Chondrocyte (in vitro differentiated cells): Measurements from ENCODE around the gene TNFAIP3. TPM values are rescaled to one million over a fixed set of nuclear protein-coding genes. Genes with fewer than 3 reads are reported as not detected.
"Not testable (repeated sequence)": the region's sequence is repeated elsewhere in the genome, so short reads cannot be mapped to it uniquely, and the experiment has no call there.

Experiments used
- DNase-seq: peaks from one replicate; pipeline ENCODE4 v3.0.0; 2021; ENCODE audit warnings: mixed read lengths, low spot score
- H3K27ac Mint-ChIP-seq: one replicate; pipeline ENCODE4 v1.8.0; 2021; ENCODE audit warnings: mild to moderate bottlenecking, moderate library complexity, mixed read lengths; ENCODE audit not compliant: unreplicated experiment
- H3K27me3 Mint-ChIP-seq: 2 replicates; pipeline ENCODE4 v1.8.0; 2021; ENCODE audit warnings: low read depth, mixed read lengths
- H3K36me3 Mint-ChIP-seq: 2 replicates; pipeline ENCODE4 v1.8.0; 2021; ENCODE audit warnings: low read depth, mixed read lengths
- H3K4me1 Mint-ChIP-seq: 2 replicates; pipeline ENCODE4 v1.8.0; 2021; ENCODE audit warnings: low read depth, mild to moderate bottlenecking, mixed read lengths
- H3K4me3 Mint-ChIP-seq: one replicate; pipeline ENCODE4 v1.8.0; 2021; ENCODE audit warnings: mild to moderate bottlenecking, moderate library complexity, mixed read lengths; ENCODE audit not compliant: unreplicated experiment
- H3K9me3 Mint-ChIP-seq: 2 replicates; pipeline ENCODE4 v1.8.0; 2021; ENCODE audit warnings: low read depth, mixed read lengths
- total RNA-seq: library from RNA; stranded (reverse); gene quantifications from 3 replicates; pipeline ENCODE4 v1.2.1, GENCODE V29; 2021
- TF ChIP-seq, protein P1 (sequence below): fragments of 200-600 bp; sonication (generic); IDR thresholded peaks from 2 replicates; pipeline ENCODE4 v1.5.0; 2021; ENCODE audit warnings: antibody characterized with exemption, mild to moderate bottlenecking, moderate library complexity

TNFAIP3 gene
- total RNA-seq, 1 donor from 2014 or later: 7.2 TPM

DNA sequence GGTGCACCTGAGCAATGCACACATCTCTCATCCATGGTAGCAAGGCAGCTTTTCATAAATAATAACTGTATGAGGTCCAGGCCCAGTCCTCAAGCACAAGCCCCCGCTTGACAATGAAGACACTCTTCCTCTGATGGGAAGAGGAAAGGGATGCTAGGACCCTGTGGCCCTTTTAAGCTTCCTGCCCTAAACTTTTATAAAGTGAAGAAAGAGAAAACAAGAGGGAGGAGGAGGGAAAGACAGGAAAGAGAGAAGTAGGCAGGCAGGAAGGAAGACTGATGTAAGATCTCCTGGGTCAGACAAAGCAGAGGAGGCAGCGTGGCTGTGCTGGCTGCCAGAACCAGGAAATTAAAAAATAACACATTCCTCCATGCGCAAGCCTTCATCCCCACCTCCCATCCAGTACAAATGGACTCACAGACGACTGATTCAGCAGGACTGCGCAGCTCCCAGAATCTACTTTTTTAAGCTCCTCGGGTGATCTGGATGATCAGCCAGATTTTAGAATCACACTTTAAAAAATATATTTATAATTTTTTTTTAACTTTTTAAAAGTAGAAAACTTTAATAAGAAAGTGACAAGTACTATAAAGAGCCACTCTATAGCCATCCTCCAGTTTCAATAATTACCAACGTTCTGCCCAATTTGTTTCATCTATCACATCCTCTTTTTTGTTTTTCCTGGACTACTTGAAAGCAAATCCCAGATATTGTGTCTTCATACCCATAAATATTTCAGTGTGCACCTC lies 16.5 kb downstream of the TNFAIP3 start:
- peaks cover 19% of the 10 kb centered on the region for H3K9me3 Mint-ChIP-seq
- no peak overlapping the region for H3K4me3 Mint-ChIP-seq
- peaks cover 15% of the 10 kb centered on the region for H3K36me3 Mint-ChIP-seq
- no peak for DNase-seq
- H3K27me3 Mint-ChIP-seq: no peaks in the 10 kb centered on the region
- H3K27ac Mint-ChIP-seq: peak overlapping the region; percentile 92
- TF ChIP-seq, protein P1, sequence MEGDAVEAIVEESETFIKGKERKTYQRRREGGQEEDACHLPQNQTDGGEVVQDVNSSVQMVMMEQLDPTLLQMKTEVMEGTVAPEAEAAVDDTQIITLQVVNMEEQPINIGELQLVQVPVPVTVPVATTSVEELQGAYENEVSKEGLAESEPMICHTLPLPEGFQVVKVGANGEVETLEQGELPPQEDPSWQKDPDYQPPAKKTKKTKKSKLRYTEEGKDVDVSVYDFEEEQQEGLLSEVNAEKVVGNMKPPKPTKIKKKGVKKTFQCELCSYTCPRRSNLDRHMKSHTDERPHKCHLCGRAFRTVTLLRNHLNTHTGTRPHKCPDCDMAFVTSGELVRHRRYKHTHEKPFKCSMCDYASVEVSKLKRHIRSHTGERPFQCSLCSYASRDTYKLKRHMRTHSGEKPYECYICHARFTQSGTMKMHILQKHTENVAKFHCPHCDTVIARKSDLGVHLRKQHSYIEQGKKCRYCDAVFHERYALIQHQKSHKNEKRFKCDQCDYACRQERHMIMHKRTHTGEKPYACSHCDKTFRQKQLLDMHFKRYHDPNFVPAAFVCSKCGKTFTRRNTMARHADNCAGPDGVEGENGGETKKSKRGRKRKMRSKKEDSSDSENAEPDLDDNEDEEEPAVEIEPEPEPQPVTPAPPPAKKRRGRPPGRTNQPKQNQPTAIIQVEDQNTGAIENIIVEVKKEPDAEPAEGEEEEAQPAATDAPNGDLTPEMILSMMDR: no peak
- H3K4me1 Mint-ChIP-seq: peaks cover 19% of the 10 kb centered on the region

DNA sequence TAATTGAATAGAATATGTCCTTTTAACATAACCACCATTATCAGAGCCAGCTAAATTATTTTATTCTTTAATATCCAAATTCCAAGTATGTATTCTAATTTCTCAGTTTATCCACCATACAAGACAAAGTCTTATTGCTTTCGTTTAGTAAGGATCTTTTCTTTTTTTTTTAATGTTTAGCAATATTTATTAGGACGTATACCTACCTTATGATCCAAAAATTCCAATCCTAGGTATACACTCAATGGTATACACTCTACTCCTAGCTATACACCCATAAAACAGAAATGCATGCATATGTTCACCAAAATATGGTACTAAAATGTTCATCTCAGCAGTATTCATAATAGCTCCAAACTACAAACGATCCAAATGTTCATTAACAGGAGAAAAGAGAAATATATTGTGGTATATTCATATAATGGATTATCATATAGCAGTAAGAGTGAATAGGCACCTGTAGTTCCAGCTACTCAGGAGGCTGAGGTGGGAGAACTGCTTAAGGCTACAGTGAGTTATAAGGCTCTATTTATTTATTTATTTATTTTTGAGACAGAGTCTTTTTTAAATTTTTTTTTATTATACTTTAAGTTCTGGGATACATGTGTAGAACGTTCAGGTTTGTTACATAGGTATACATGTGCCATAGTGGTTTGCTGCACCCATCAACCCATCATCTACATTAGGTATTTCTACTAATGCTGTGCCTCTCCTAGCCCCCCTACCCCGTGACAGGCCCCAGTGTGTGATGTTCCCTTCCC lies 17.3 kb downstream of the TNFAIP3 start:
- TF ChIP-seq, protein P1: no peak
- Mint-ChIP-seq H3K4me1 (peaks cover 19% of the 10 kb centered on the region), H3K4me3 (no peak overlapping the region), H3K27ac (no peak overlapping the region), H3K27me3 (no peaks in the 10 kb centered on the region), H3K9me3 (peaks cover 25% of the 10 kb centered on the region), H3K36me3 (peaks cover 13% of the 10 kb centered on the region)
- no peak for DNase-seq

DNA sequence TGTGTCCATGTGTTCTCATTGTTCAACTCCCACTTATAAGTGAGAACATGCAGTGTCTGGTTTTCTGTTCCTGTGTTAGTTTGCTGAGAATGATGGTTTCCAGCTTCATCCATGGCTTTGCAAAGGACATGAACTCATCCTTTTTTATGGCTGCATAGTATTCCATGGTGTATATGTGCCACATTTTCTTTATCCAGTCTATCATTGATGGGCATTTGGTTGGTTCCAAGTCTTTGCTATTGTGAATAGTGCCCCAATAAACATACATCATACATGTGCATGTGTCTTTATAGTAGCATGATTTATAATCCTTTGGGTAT lies 17.8 kb downstream of the TNFAIP3 start:
- Mint-ChIP-seq H3K4me1 (peaks cover 19% of the 10 kb centered on the region), H3K36me3 (peaks cover 12% of the 10 kb centered on the region), H3K9me3 (peaks cover 28% of the 10 kb centered on the region)
- H3K27me3 Mint-ChIP-seq, H3K4me3 Mint-ChIP-seq, H3K27ac Mint-ChIP-seq, DNase-seq: not testable (repeated sequence)

DNA sequence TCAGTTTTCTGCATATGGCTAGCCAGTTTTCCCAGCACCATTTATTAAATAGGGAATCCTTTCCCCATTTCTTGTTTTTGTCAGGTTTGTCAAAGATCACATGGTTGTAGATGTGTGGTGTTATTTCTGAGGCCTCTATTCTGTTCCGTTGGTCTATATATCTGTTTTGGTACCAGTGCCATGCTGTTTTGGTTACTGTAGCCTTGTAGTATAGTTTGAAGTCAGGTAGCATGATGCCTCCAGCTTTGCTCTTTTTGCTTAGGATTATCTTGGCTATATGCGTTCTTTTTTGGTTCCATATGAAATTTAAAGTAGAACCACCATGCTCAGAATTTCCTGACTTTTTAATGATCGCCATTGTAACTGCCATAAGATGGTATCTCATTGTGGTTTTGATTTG lies 19.2 kb downstream of the TNFAIP3 start:
- peaks cover 30% of the 10 kb centered on the region for H3K9me3 Mint-ChIP-seq

GRCh38 chr6:137890983-137891537 lies 24.0 kb downstream of the TNFAIP3 start:
- no peak for DNase-seq
- Mint-ChIP-seq H3K9me3 (peaks cover 28% of the 10 kb centered on the region), H3K4me1 (peaks cover 21% of the 10 kb centered on the region), H3K27ac (no peak overlapping the region), H3K27me3 (no peaks in the 10 kb centered on the region), H3K36me3 (peaks cover 9% of the 10 kb centered on the region), H3K4me3 (no peak overlapping the region)
- TF ChIP-seq, protein P1: no peak

More for the DNA sequence above, 19.2 kb downstream of the TNFAIP3 start:
- H3K27ac Mint-ChIP-seq, H3K36me3 Mint-ChIP-seq, DNase-seq, H3K27me3 Mint-ChIP-seq, H3K4me3 Mint-ChIP-seq: not testable (repeated sequence)
- H3K4me1 Mint-ChIP-seq: peaks cover 19% of the 10 kb centered on the region

- Mint-ChIP-seq H3K27me3 (no peaks in the 10 kb centered on the region), H3K4me1 (peaks cover 21% of the 10 kb centered on the region), H3K27ac (no peak overlapping the region), H3K4me3 (no peak overlapping the region), H3K36me3 (peaks cover 3% of the 10 kb centered on the region), H3K9me3 (peaks cover 16% of the 10 kb centered on the region)
- no peak for DNase-seq
- TF ChIP-seq, protein P1: no peak
These were observed 25.2 kb downstream of the TNFAIP3 start for GRCh38 chr6:137892271-137892708.
